ENCODE results near the gene WHAMM.

- no peak for TF ChIP-seq CTCF (optimal IDR thresholded peaks at IDR 0.05 in 1 of 3, IDR thresholded peaks at IDR 0.05 in 1 of 3, conservative IDR thresholded peaks at IDR 0.05 in 1 of 3; ENCODE audit: extremely low read depth in 1 of 3, insufficient read depth in 2 of 3, low read length in 3 of 3)
- TF ChIP-seq EZH2 (IDR thresholded peaks at IDR 0.05; ENCODE audit: low read length), result no peak
Measured at GRCh38 chr15:82855286-82856100, 46.1 kb downstream of the WHAMM start.

Measured in keratinocyte (primary cell).